ENCODE results near the gene TUB. TPM values are rescaled to one million over a fixed set of nuclear protein-coding genes. Genes with fewer than 3 reads are reported as not detected.

TUB gene
- total RNA-seq, 4 donors from 2014 or later, result 16.3 to 25.8 (median 22.7) TPM

DNA sequence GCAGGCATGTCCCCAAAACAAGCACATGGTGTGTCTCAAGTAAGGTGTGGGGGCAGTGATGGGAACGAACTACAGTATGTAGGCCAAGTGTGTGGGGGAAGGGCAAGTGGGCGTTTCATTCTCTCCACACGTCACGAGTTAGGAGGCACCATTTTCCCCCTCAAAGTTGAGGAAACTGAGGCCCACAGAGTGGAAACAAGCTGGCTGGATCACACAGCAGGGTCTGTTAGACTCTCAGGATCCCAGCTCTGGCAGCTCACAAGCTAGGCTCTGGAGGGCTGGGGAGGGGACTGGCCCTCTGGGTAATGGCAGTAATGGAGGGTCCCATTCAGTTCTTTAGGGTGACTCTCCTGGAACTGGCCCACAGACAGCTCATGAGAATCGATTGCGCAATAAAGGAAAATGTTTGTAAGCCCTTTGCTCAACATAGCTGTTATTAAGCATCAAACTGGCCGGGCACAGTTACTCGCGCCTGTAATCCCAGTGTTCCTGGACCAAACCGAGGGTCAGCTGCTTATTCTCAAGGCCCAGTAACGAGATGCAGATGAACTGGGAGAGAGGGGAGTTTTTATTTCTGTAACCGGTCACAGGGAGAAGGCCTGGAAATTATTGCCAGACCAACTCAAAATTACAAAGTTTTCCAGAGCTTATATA is 24.1 kb upstream of the TUB start:
- Histone ChIP-seq H3K27ac (no peak overlapping the region), H3K4me1 (peaks cover 14 to 31% of the 10 kb centered on the region in 2 donors), H3K36me3 (no peaks in the 10 kb centered on the region), H3K4me3 (replicated peaks in 1 of 3) (no peak overlapping the region), H3K9me3 (no peaks in the 10 kb centered on the region), H3K27me3 (no peaks in the 10 kb centered on the region)
- WGBS, 2 donors, result 68 to 83% methylated on average over 12 of the region's 12 CpGs
- intact Hi-C loops (cut with DNase I), result no loop called here
- no peak for TF ChIP-seq POLR2A (IDR thresholded peaks at IDR 0.05)
- TF ChIP-seq, protein P1, sequence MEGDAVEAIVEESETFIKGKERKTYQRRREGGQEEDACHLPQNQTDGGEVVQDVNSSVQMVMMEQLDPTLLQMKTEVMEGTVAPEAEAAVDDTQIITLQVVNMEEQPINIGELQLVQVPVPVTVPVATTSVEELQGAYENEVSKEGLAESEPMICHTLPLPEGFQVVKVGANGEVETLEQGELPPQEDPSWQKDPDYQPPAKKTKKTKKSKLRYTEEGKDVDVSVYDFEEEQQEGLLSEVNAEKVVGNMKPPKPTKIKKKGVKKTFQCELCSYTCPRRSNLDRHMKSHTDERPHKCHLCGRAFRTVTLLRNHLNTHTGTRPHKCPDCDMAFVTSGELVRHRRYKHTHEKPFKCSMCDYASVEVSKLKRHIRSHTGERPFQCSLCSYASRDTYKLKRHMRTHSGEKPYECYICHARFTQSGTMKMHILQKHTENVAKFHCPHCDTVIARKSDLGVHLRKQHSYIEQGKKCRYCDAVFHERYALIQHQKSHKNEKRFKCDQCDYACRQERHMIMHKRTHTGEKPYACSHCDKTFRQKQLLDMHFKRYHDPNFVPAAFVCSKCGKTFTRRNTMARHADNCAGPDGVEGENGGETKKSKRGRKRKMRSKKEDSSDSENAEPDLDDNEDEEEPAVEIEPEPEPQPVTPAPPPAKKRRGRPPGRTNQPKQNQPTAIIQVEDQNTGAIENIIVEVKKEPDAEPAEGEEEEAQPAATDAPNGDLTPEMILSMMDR (IDR thresholded peaks at IDR 0.05), result no peak
- DNase-seq, result no peak

DNA sequence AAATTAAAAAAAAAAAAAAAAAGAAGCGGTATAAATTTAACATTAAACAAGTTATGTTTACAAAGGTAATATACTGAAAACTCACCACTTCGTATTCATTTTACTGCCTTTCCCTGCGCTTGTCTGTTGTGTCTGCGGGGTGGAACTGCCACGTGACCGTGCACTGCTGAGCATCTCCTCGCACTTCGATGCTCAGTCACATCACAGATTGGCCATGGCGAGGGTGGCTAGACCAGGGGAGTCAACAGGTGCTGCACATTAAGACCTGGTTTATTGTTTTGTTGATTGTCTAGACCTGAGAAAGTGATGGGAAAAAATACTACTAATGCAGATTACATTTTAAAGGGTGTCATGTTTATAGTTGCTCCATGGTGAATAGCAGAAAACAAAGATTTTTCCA is 22.8 kb upstream of the TUB start:
- H3K36me3 ChIP-seq, result no peaks in the 10 kb centered on the region
- no peak for DNase-seq
- peak overlapping the region in 1 of 3 donors; percentile 67 for H3K27ac ChIP-seq
- no peak overlapping the region for H3K4me3 ChIP-seq (replicated peaks in 1 of 3)
- no peaks in the 10 kb centered on the region for H3K27me3 ChIP-seq
- H3K9me3 ChIP-seq, result no peaks in the 10 kb centered on the region
- intact Hi-C loops (cut with DNase I), result no loop called here
- WGBS, 2 donors, result 96 to 97% methylated on average over 9 of the region's 9 CpGs
- H3K4me1 ChIP-seq, result peaks cover 24 to 44% of the 10 kb centered on the region in 2 donors
- TF ChIP-seq, protein P1 (IDR thresholded peaks at IDR 0.05), result no peak
- no peak for TF ChIP-seq POLR2A (IDR thresholded peaks at IDR 0.05)

DNA sequence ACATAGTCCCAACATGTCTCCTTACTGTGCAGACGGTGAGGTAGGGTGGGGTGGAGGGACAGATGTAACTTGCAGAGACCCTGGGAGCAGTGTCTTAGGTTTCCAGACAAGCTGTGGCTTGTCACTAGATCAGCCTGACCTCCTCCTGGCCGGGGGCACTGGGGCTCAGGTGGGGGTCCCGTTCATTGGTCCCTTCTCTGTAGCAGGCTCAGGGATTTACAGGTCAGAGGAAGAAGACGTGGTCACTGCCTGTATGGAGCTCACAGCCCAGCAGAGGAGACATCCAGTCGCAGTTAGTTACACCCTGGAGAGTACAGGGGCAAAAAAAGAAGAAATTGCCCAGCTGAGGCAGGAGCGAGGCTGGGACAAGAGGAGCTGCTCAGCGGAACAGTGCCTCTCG is 22.0 kb upstream of the TUB start:
- peak overlapping the region; percentile 41 to 67 (median 59) for H3K27ac ChIP-seq
- no peak overlapping the region for H3K4me3 ChIP-seq (replicated peaks in 1 of 3)
- H3K36me3 ChIP-seq, result no peaks in the 10 kb centered on the region
- 64 to 77% methylated on average over 7 to 8 of the region's 8 CpGs for WGBS, 2 donors
- H3K9me3 ChIP-seq, result no peaks in the 10 kb centered on the region
- peaks cover 30 to 52% of the 10 kb centered on the region in 2 donors for H3K4me1 ChIP-seq
- DNase-seq, result no peak
- intact Hi-C loops (cut with DNase I), result no loop called here
- no peak for TF ChIP-seq POLR2A (IDR thresholded peaks at IDR 0.05)
- TF ChIP-seq, protein P1 (IDR thresholded peaks at IDR 0.05), result no peak
- no peaks in the 10 kb centered on the region for H3K27me3 ChIP-seq

DNA sequence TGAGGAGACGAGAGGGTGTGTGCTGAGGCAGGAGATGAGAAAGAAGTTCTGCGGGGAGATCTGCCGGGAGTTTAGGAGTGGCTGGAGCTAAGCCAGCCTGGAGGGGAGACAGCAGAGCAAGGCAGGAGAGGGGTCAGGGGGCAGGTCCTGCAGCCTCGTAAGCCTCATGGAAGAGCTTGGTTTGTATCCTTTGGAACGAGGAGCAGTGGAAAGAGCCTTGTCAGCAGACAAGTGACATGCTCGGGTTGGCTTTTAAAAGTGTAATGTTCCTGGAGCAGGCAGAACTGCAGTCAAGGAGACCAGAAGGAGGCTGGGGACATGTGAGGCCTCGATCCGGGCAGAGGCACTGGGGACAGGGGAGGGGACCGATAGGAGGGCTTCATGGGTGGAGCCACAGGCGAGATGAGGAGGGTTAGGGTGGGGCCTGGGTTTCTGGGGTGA is 21.4 kb upstream of the TUB start:
- H3K4me1 ChIP-seq, result peaks cover 30 to 58% of the 10 kb centered on the region in 2 donors
- H3K36me3 ChIP-seq, result no peaks in the 10 kb centered on the region
- no peaks in the 10 kb centered on the region for H3K9me3 ChIP-seq
- no peak overlapping the region for H3K4me3 ChIP-seq (replicated peaks in 1 of 3)
- WGBS, 2 donors, result 20 to 27% methylated on average over 10 of the region's 10 CpGs
- no peaks in the 10 kb centered on the region for H3K27me3 ChIP-seq
- DNase-seq, result peak; percentile 76 to 81
- peak in 1 of 2 donors; percentile 33 for TF ChIP-seq POLR2A (IDR thresholded peaks at IDR 0.05)
- TF ChIP-seq, protein P1 (IDR thresholded peaks at IDR 0.05), result no peak
- intact Hi-C loops (cut with DNase I), result no loop called here
- H3K27ac ChIP-seq, result peak overlapping the region; percentile 41 to 67 (median 59)

DNA sequence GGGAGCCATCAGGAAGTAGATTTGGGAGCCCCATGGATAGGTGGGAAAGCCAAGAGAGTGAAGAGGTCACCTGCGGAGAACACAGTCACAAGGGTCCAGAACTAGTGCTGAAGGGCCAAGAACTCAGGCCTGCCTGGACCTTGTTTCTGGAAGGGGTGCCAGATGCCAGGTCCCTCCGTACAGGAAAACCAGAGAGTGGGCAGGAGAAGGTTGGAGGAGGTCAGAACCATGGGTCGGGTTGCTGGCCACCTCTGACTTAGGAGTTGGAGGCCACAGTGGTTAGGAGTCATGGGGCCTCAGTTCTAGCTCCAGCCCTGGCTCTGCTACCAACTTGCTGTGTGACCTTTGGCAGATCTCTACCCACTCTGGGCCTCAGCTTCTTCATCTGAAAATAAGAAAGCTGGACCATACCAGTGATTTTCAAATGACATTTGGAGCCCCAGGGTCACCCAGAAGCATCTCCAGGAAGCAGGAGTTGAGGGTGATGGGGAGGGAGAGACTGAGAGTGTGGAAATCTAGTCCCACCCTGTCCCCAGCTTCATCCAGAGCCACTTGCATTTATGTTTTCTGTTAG is 20.8 kb upstream of the TUB start:
- TF ChIP-seq, protein P1 (IDR thresholded peaks at IDR 0.05), result no peak
- TF ChIP-seq POLR2A (IDR thresholded peaks at IDR 0.05), result no peak
- Histone ChIP-seq H3K4me3 (replicated peaks in 1 of 3) (no peak overlapping the region), H3K36me3 (no peaks in the 10 kb centered on the region), H3K4me1 (peaks cover 30 to 63% of the 10 kb centered on the region in 2 donors), H3K27ac (peak overlapping the region; percentile 41 to 67 (median 59)), H3K9me3 (no peaks in the 10 kb centered on the region), H3K27me3 (no peaks in the 10 kb centered on the region)
- DNase-seq, result no peak
- WGBS, 2 donors, result 82 to 84% methylated on average over 3 of the region's 3 CpGs
- intact Hi-C loops (cut with DNase I), result no loop called here
